OCI-LY1 (cell line): Measurements from ENCODE around the gene TM2D3.

Source experiments
- H2AFZ ChIP-seq: fragments of 200-600 bp; sonication (generic), shearing (Covaris generic); 2 replicates; pipeline ENCODE4 v1.6.0; 2014; ENCODE audit warnings: antibody characterized with exemption, mild to moderate bottlenecking, low read length
- H3F3A ChIP-seq: fragments of 200-600 bp; sonication (generic), shearing (Covaris generic); 2 replicates; pipeline ENCODE4 v1.6.0; 2014; ENCODE audit warnings: mild to moderate bottlenecking, antibody characterized with exemption, low read length, moderate library complexity; ENCODE audit not compliant: insufficient read depth
- H3K27ac ChIP-seq: fragments of 200-600 bp; sonication (generic); 2 replicates; pipeline ENCODE4 v1.5.1; 2014; ENCODE audit warnings: low read length, mixed run types, mild to moderate bottlenecking, low read depth; ENCODE audit not compliant: poor library complexity, severe bottlenecking
- H3K27me3 ChIP-seq: fragments of 200-600 bp; sonication (generic); 2 replicates; pipeline ENCODE4 v1.6.0; 2014; ENCODE audit warnings: antibody characterized with exemption, mild to moderate bottlenecking, low read length, moderate library complexity; ENCODE audit not compliant: insufficient read depth
- H3K36me3 ChIP-seq: fragments of 200-600 bp; sonication (generic); 2 replicates; pipeline ENCODE4 v1.6.1; 2014; ENCODE audit warnings: mild to moderate bottlenecking, antibody characterized with exemption, low read length, moderate library complexity, mixed read lengths; ENCODE audit not compliant: insufficient read depth
- H3K4me1 ChIP-seq: fragments of 200-600 bp; sonication (generic); 2 replicates; pipeline ENCODE4 v1.5.1; 2014; ENCODE audit warnings: mild to moderate bottlenecking, low read length, moderate library complexity; ENCODE audit not compliant: insufficient read depth, severe bottlenecking
- H3K4me2 ChIP-seq: fragments of 200-600 bp; sonication (generic), shearing (Covaris generic); 2 replicates; pipeline ENCODE4 v1.6.1; 2014; ENCODE audit warnings: low read length
- H3K4me3 ChIP-seq: fragments of 200-600 bp; sonication (generic); 2 replicates; pipeline ENCODE4 v1.5.1; 2014; ENCODE audit warnings: low read length, low read depth, mild to moderate bottlenecking, mixed read lengths; ENCODE audit not compliant: poor library complexity, severe bottlenecking
- H3K79me2 ChIP-seq: fragments of 200-600 bp; shearing (Covaris generic); 2 replicates; pipeline ENCODE4 v1.6.1; 2016; ENCODE audit warnings: mixed run types, low read length, mixed read lengths; ENCODE audit not compliant: insufficient read depth
- H3K9ac ChIP-seq: fragments of 200-600 bp; sonication (generic), shearing (Covaris generic); 2 replicates; pipeline ENCODE4 v1.6.1; 2014; ENCODE audit warnings: mild to moderate bottlenecking, low read length, mixed read lengths
- H3K9me2 ChIP-seq: fragments of 200-600 bp; sonication (generic), shearing (Covaris generic); 2 replicates; pipeline ENCODE4 v1.6.1; 2014; ENCODE audit warnings: low read depth, mild to moderate bottlenecking, low read length, mixed read lengths
- H3K9me3 ChIP-seq: fragments of 200-600 bp; shearing (Covaris generic); 2 replicates; pipeline ENCODE4 v1.6.1; 2014; ENCODE audit warnings: low read length, mixed read lengths
- H4K20me1 ChIP-seq: fragments of 200-600 bp; sonication (generic), shearing (Covaris generic); 2 replicates; pipeline ENCODE4 v1.6.0; 2016; ENCODE audit warnings: mild to moderate bottlenecking, low read length; ENCODE audit not compliant: insufficient read depth
- CTCF ChIP-seq: fragments of 200-600 bp; sonication (generic), shearing (Covaris generic); IDR thresholded peaks from 2 replicates; pipeline ENCODE4 v1.5.1; 2017; ENCODE audit warnings: mild to moderate bottlenecking, antibody characterized with exemption, low read length, moderate library complexity, mixed read lengths
- EZH2 ChIP-seq: fragments of 200-600 bp; sonication (generic), shearing (Covaris generic); IDR thresholded peaks from 2 replicates; pipeline ENCODE4 v1.8.0; 2017; ENCODE audit warnings: borderline replicate concordance, mixed run types, mild to moderate bottlenecking, antibody characterized with exemption, low read length, moderate library complexity, mixed read lengths

TM2D3 gene

GRCh38 chr15:101689901-101690300 is 37.7 kb upstream of the TM2D3 start:
- Histone ChIP-seq H3K27me3 (no peaks in the 10 kb centered on the region), H3K4me1 (no peaks in the 10 kb centered on the region), H3K79me2 (no peaks in the 10 kb centered on the region), H3F3A (no peaks in the 10 kb centered on the region), H3K9me2 (no peaks in the 10 kb centered on the region), H3K9ac (no peak overlapping the region), H3K36me3 (no peaks in the 10 kb centered on the region), H3K27ac (no peak overlapping the region), H3K4me3 (no peak overlapping the region), H3K4me2 (no peak overlapping the region), H2AFZ (no peak overlapping the region), H4K20me1 (no peaks in the 10 kb centered on the region), H3K9me3 (no peaks in the 10 kb centered on the region)
- TF ChIP-seq CTCF (no peak), EZH2 (no peak)

- Histone ChIP-seq H3K27me3 (no peaks in the 10 kb centered on the region), H3F3A (no peaks in the 10 kb centered on the region), H3K4me1 (no peaks in the 10 kb centered on the region), H3K9me2 (no peaks in the 10 kb centered on the region), H3K79me2 (no peaks in the 10 kb centered on the region), H2AFZ (no peak overlapping the region), H3K36me3 (no peaks in the 10 kb centered on the region), H3K27ac (no peak overlapping the region), H3K4me2 (no peak overlapping the region), H3K9me3 (no peaks in the 10 kb centered on the region), H3K4me3 (no peak overlapping the region), H4K20me1 (no peaks in the 10 kb centered on the region), H3K9ac (no peak overlapping the region)
- no peak for TF ChIP-seq CTCF
These were observed 34.5 kb upstream of the TM2D3 start for GRCh38 chr15:101686718-101687117.

GRCh38 chr15:101684877-101685276 is 32.7 kb upstream of the TM2D3 start:
- H3K9me2 ChIP-seq: no peaks in the 10 kb centered on the region
- H3K36me3 ChIP-seq: no peaks in the 10 kb centered on the region
- TF ChIP-seq CTCF: no peak
- TF ChIP-seq EZH2: no peak
- no peaks in the 10 kb centered on the region for H3K27me3 ChIP-seq
- H3K4me2 ChIP-seq: no peak overlapping the region
- no peak overlapping the region for H3K27ac ChIP-seq
- H3F3A ChIP-seq: no peaks in the 10 kb centered on the region
- H2AFZ ChIP-seq: no peak overlapping the region
- no peaks in the 10 kb centered on the region for H4K20me1 ChIP-seq
- no peaks in the 10 kb centered on the region for H3K79me2 ChIP-seq
- no peak overlapping the region for H3K9ac ChIP-seq
- H3K9me3 ChIP-seq: no peaks in the 10 kb centered on the region
- no peak overlapping the region for H3K4me3 ChIP-seq
- no peaks in the 10 kb centered on the region for H3K4me1 ChIP-seq
